Left lung (tissue), 10 donors: ENCODE measurements around the gene RAB40C. TPM values are rescaled to one million over a fixed set of nuclear protein-coding genes. Genes with fewer than 3 reads are reported as not detected.
A peak's percentile ranks its signal among the peaks of the same experiment; 100 is the strongest.

Experiments
- ATAC-seq: fragments of 200-7000 bp; cut with Tn5 transposase; one replicate; pipeline ENCODE4 v1.9.1; 2020; ENCODE audit warnings: moderate library complexity
- DNase-seq, 4 donors: peaks; one replicate each; pipeline ENCODE4 v3.0.0-alpha.2; 2013 to 2020
- H3K27ac ChIP-seq, 2 donors: fragments of 200-600 bp; sonication (generic) in 1 of 2; one replicate each; pipeline versions ENCODE4 v1.5.0 to v1.8.0; 2020 to 2021
- H3K27me3 ChIP-seq, 2 donors: fragments of 200-600 bp; sonication (generic) in 1 of 2; one replicate each; pipeline versions ENCODE4 v1.5.0 to v1.8.0; 2020 to 2021
- H3K36me3 ChIP-seq, 2 donors: fragments of 200-600 bp; sonication (generic) in 1 of 2; one replicate each; pipeline versions ENCODE4 v1.5.0 to v1.8.0; 2020 to 2021
- H3K4me1 ChIP-seq, 2 donors: fragments of 200-600 bp; one replicate each; pipeline ENCODE4 v1.8.0; 2021
- H3K4me3 ChIP-seq, 2 donors: fragments of 200-600 bp; sonication (generic) in 1 of 2; one replicate each; pipeline versions ENCODE4 v1.5.0 to v1.8.0; 2020 to 2021; ENCODE audit warnings: mild to moderate bottlenecking in 1 of 2
- H3K9me3 ChIP-seq, 2 donors: fragments of 200-600 bp; sonication (generic) in 1 of 2; one replicate each; pipeline versions ENCODE4 v1.5.0 to v1.8.0; 2020 to 2021
- CTCF ChIP-seq, 2 donors: fragments of 200-600 bp; sonication (generic) in 1 of 2; IDR thresholded peaks; one replicate each; pipeline versions ENCODE4 v1.5.0 to v1.8.0; 2021; ENCODE audit warnings: antibody characterized with exemption in 2 of 2
- intact Hi-C, 2 donors: fragments of 100-400 bp; cut with DNase I; formaldehyde crosslinking; loops; one replicate each; pipeline versions ENCODE4 v1.11.2 to v1.14.2; 2022
- polyA plus RNA-seq, 6 donors: library from polyadenylated mRNA; unstranded; fragments of 120-200 nt; gene quantifications; one replicate each; pipeline ENCODE4 v1.2.1, GENCODE V29; 2013; ENCODE audit not compliant: insufficient read length in 6 of 6
- total RNA-seq, 2 donors: library from RNA; stranded (reverse); fragmentation: NEBNext Ultra II Directional; extraction: Animal tissue kit (Norgen Biotek cat#: 25700); gene quantifications; one replicate each; pipeline ENCODE4 v1.2.1, GENCODE V29; 2021
- donor health status: DM: no; HTN: yes; CAD: no.
- donor health status: DM: no; HTN: no; CAD: no.

RAB40C gene
- total and polyA plus RNA-seq, 8 donors = 17.6 to 32.9 (median 25.9) TPM

- Histone ChIP-seq H3K36me3 (peaks cover 0 to 41% of the 10 kb centered on the region in 2 donors), H3K9me3 (no peaks in the 10 kb centered on the region), H3K27ac (no peak overlapping the region), H3K4me3 (no peak overlapping the region), H3K27me3 (no peaks in the 10 kb centered on the region), H3K4me1 (peaks cover 0 to 9% of the 10 kb centered on the region in 2 donors)
- ATAC-seq (no peak), DNase-seq (no peak)
- intact Hi-C loops = loop anchor here in 1 of 2 donors (5.0 kb wide), 1 partner anchor 85 kb away; no protein-coding TSS in a partner anchor
- no peak for TF ChIP-seq CTCF (IDR thresholded peaks at IDR 0.05)
Observed at GRCh38 chr16:576823-577201, 13.1 kb upstream of the RAB40C start.

- peaks cover 0 to 9% of the 10 kb centered on the region in 2 donors for H3K4me1 ChIP-seq
- peaks cover 0 to 42% of the 10 kb centered on the region in 2 donors for H3K36me3 ChIP-seq
- no peak overlapping the region for H3K27ac ChIP-seq
- no peaks in the 10 kb centered on the region for H3K9me3 ChIP-seq
- DNase-seq (no peak), ATAC-seq (no peak)
- TF ChIP-seq CTCF (IDR thresholded peaks at IDR 0.05) = no peak
- intact Hi-C loops = loop anchor here in 1 of 2 donors (5.0 kb wide), 1 partner anchor 85 kb away; no protein-coding TSS in a partner anchor
- H3K27me3 ChIP-seq = no peaks in the 10 kb centered on the region
- H3K4me3 ChIP-seq = no peak overlapping the region
Observed at GRCh38 chr16:577796-578195, 12.1 kb upstream of the RAB40C start.

- H3K27ac ChIP-seq = no peak overlapping the region
- intact Hi-C loops = loop anchor here in 1 of 2 donors (5.0 kb wide), 1 partner anchor 84 kb away; no protein-coding TSS in a partner anchor
- H3K4me3 ChIP-seq = no peak overlapping the region
- no peaks in the 10 kb centered on the region for H3K9me3 ChIP-seq
- TF ChIP-seq CTCF (IDR thresholded peaks at IDR 0.05) = no peak
- ATAC-seq = no peak
- H3K27me3 ChIP-seq = no peaks in the 10 kb centered on the region
- peaks cover 0 to 47% of the 10 kb centered on the region in 2 donors for H3K36me3 ChIP-seq
- no peak for DNase-seq
- H3K4me1 ChIP-seq = peaks cover 0 to 9% of the 10 kb centered on the region in 2 donors
Observed at GRCh38 chr16:578232-578869, 11.5 kb upstream of the RAB40C start.

GRCh38 chr16:578870-579405 is 10.9 kb upstream of the RAB40C start:
- no peak overlapping the region for H3K27ac ChIP-seq
- peaks cover 0 to 9% of the 10 kb centered on the region in 2 donors for H3K4me1 ChIP-seq
- intact Hi-C loops = loop anchor here in 1 of 2 donors (5.0 kb wide), 1 partner anchor 83 kb away; no protein-coding TSS in a partner anchor
- TF ChIP-seq CTCF (IDR thresholded peaks at IDR 0.05) = peak; percentile 68 to 89
- ATAC-seq (peak; percentile 93), DNase-seq (peak in 3 of 4 donors; percentile 60 to 94 (median 67))
- H3K9me3 ChIP-seq = no peaks in the 10 kb centered on the region
- H3K4me3 ChIP-seq = no peak overlapping the region
- no peaks in the 10 kb centered on the region for H3K27me3 ChIP-seq
- H3K36me3 ChIP-seq = peaks cover 0 to 44% of the 10 kb centered on the region in 2 donors

GRCh38 chr16:580141-580945 is 9.5 kb upstream of the RAB40C start:
- Histone ChIP-seq H3K36me3 (peaks cover 0 to 30% of the 10 kb centered on the region in 2 donors), H3K4me3 (no peak overlapping the region), H3K9me3 (no peaks in the 10 kb centered on the region), H3K4me1 (peaks cover 0 to 9% of the 10 kb centered on the region in 2 donors), H3K27ac (no peak overlapping the region), H3K27me3 (no peaks in the 10 kb centered on the region)
- DNase-seq (no peak), ATAC-seq (no peak)
- intact Hi-C loops = no loop called here
- TF ChIP-seq CTCF (IDR thresholded peaks at IDR 0.05) = no peak
